ENCODE data around the gene DDC.
"Not testable (repeated sequence)": the region's sequence is repeated elsewhere in the genome, so short reads cannot be mapped to it uniquely, and the experiment has no call there.

The DDC gene

GRCh38 chr7:50553973-50554372, 11.2 kb downstream of the DDC start:
- DNase-seq, result no peak

GRCh38 chr7:50552921-50553320, 12.3 kb downstream of the DDC start:
- DNase-seq, result peak; percentile 18

- DNase-seq, result no peak
Measured at GRCh38 chr7:50552139-50552538, 13.1 kb downstream of the DDC start.

- not testable (repeated sequence) for DNase-seq
Measured at GRCh38 chr7:50545613-50546012, 19.6 kb downstream of the DDC start.

GRCh38 chr7:50544992-50545391, 20.2 kb downstream of the DDC start:
- no peak for DNase-seq

- no peak for DNase-seq
Measured at GRCh38 chr7:50543776-50544442, 21.3 kb downstream of the DDC start.

- no peak for DNase-seq
Measured at GRCh38 chr7:50542132-50542531, 23.1 kb downstream of the DDC start.

GRCh38 chr7:50540785-50541579, 24.2 kb downstream of the DDC start:
- no peak for DNase-seq

- DNase-seq, result no peak
Measured at GRCh38 chr7:50539725-50540124, 25.5 kb downstream of the DDC start.

GRCh38 chr7:50538478-50538877, 26.7 kb downstream of the DDC start:
- DNase-seq, result no peak

GRCh38 chr7:50537417-50537816, 27.8 kb downstream of the DDC start:
- DNase-seq, result no peak

- not testable (repeated sequence) for DNase-seq
Measured at GRCh38 chr7:50535291-50535711, 29.9 kb downstream of the DDC start.

GRCh38 chr7:50534690-50535290, 30.4 kb downstream of the DDC start:
- DNase-seq, result peak; percentile 32

- DNase-seq, result no peak
Measured at GRCh38 chr7:50533866-50534265, 31.3 kb downstream of the DDC start.

- DNase-seq, result no peak
Measured at GRCh38 chr7:50531928-50532327, 33.3 kb downstream of the DDC start.

- DNase-seq, result peak; percentile 5
Measured at GRCh38 chr7:50531401-50531911, 33.7 kb downstream of the DDC start.

GRCh38 chr7:50530766-50531165, 34.4 kb downstream of the DDC start:
- DNase-seq, result no peak

- DNase-seq, result no peak
Measured at GRCh38 chr7:50529093-50529862, 35.9 kb downstream of the DDC start.

GRCh38 chr7:50528266-50529092, 36.7 kb downstream of the DDC start:
- DNase-seq, result no peak

- not testable (repeated sequence) for DNase-seq
Measured at GRCh38 chr7:50519350-50519749, 45.9 kb downstream of the DDC start.

- no peak for DNase-seq
Measured at GRCh38 chr7:50513166-50513871, 51.9 kb downstream of the DDC start.

Measured in RPMI8226 (cell line).